Esophagus squamous epithelium (tissue), 4 donors: ENCODE results near the gene EHHADH.

Experiments used
- POLR2A ChIP-seq, 4 donors: fragments of 450-650 bp; IDR thresholded peaks; one replicate each; pipeline ENCODE4 v1.6.1; 2017; ENCODE audit warnings: antibody characterized with exemption in 4 of 4, mild to moderate bottlenecking in 4 of 4, moderate library complexity in 3 of 4
- TF ChIP-seq, protein P1 (sequence below), 6 experiments: fragments of 450-650 bp in 4 of 6; fragments of 200-600 bp in 2 of 6; sonication (generic) in 2 of 6; IDR thresholded peaks; one replicate each; pipeline ENCODE4 v1.5.1; 2016 to 2019; ENCODE audit warnings: antibody characterized with exemption in 6 of 6, mild to moderate bottlenecking in 4 of 6, moderate library complexity in 4 of 6

DNA sequence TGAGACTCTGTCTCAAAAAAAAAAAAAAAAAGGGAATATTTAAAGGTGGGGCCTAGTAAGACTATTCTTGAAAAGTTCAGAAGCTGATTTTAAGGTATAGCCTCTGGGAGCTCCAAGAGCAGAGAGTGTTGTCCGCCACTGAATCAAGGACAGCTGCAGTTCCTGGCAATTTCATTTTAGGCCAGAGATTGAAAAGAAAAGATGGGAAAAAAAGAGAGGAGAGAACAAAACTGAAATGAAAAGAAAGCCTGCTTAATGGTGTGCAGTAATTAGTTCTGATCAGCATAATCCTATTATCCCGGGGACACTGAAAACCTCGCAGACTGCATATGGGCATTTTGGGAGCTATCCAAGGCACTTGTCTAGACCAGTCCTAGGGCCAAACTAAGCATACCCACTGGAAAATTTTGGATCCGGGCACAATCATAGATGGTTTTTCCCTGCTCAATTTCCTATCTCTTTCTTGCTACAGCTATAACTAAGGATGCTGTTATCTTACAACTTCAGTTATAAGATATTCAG lies 43.2 kb downstream of the EHHADH start:
- TF ChIP-seq, protein P1, sequence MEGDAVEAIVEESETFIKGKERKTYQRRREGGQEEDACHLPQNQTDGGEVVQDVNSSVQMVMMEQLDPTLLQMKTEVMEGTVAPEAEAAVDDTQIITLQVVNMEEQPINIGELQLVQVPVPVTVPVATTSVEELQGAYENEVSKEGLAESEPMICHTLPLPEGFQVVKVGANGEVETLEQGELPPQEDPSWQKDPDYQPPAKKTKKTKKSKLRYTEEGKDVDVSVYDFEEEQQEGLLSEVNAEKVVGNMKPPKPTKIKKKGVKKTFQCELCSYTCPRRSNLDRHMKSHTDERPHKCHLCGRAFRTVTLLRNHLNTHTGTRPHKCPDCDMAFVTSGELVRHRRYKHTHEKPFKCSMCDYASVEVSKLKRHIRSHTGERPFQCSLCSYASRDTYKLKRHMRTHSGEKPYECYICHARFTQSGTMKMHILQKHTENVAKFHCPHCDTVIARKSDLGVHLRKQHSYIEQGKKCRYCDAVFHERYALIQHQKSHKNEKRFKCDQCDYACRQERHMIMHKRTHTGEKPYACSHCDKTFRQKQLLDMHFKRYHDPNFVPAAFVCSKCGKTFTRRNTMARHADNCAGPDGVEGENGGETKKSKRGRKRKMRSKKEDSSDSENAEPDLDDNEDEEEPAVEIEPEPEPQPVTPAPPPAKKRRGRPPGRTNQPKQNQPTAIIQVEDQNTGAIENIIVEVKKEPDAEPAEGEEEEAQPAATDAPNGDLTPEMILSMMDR (IDR thresholded peaks at IDR 0.05), result no peak
- no peak for TF ChIP-seq POLR2A (IDR thresholded peaks at IDR 0.05)
